Tibial nerve (tissue), 4 donors: ENCODE results near the gene PTHLH.

Source experiments
- CTCF ChIP-seq, 5 experiments: fragments of 200-600 bp in 3 of 5; fragments of 450-650 bp in 2 of 5; sonication (generic) in 3 of 5; IDR thresholded peaks; one replicate each; pipeline ENCODE4 v1.5.1; 2016 to 2019; ENCODE audit warnings: antibody characterized with exemption in 5 of 5, mild to moderate bottlenecking in 3 of 5, moderate library complexity in 2 of 5
- EP300 ChIP-seq, 2 donors: sonication (generic); formaldehyde crosslinking; IDR thresholded peaks; one replicate each; pipeline ENCODE4 v1.6.1; 2017; ENCODE audit warnings: antibody characterized with exemption in 2 of 2, mild to moderate bottlenecking in 1 of 2
- POLR2A ChIP-seq, 2 donors: fragments of 450-650 bp; IDR thresholded peaks; one replicate each; pipeline ENCODE4 v1.6.1; 2017; ENCODE audit warnings: antibody characterized with exemption in 2 of 2, mild to moderate bottlenecking in 2 of 2, moderate library complexity in 2 of 2

DNA sequence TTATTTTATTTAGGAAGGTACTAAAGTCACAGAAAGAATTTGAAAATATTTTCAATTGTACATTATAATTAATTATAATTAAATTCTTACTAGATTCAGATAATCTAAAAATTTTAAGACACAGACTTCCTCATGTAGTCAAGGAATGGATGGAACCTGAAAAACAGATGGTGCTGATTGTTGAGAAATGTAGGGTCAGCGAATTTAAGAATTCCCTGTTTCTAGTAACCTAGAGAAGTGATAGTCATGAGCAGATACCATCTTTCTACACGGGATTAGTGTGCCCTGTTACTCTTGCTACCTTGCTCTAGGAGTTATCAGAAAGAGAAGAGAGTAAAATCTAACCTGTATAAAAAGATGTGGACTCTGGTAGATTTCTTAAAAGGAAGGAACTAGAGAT lies 37.5 kb upstream of the PTHLH start:
- no peak for TF ChIP-seq CTCF (IDR thresholded peaks at IDR 0.05)
- TF ChIP-seq EP300 (IDR thresholded peaks at IDR 0.05): no peak
- TF ChIP-seq POLR2A (IDR thresholded peaks at IDR 0.05): no peak
